Right ventricle myocardium inferior (tissue), 1 donor: ENCODE results near the gene DDX51. TPM values are rescaled to one million over a fixed set of nuclear protein-coding genes. Genes with fewer than 3 reads are reported as not detected.

Source experiments
- ATAC-seq: fragments of 200-7000 bp; cut with Tn5 transposase; one replicate; pipeline ENCODE4 v1.9.1; 2020; ENCODE audit warnings: mild to moderate bottlenecking, moderate library complexity
- DNase-seq: peaks from one replicate; pipeline ENCODE4 v3.0.0; 2021; ENCODE audit errors: missing footprints
- intact Hi-C: fragments of 100-400 bp; cut with DNase I; formaldehyde crosslinking; loops from one replicate; pipeline ENCODE4 v1.11.0; 2022
- total RNA-seq: library from RNA; stranded (reverse); fragmentation: NEBNext Ultra II Directional; extraction: Animal tissue kit (Norgen Biotek cat#: 25700); gene quantifications from one replicate; pipeline ENCODE4 v1.2.1, GENCODE V29; 2021
- donor health status: DM: no; HTN: yes; CAD: no; lungs with severe emphysema.

DDX51 gene
- total RNA-seq, 1 donor from 2014 or later, result 10.4 TPM

DNA sequence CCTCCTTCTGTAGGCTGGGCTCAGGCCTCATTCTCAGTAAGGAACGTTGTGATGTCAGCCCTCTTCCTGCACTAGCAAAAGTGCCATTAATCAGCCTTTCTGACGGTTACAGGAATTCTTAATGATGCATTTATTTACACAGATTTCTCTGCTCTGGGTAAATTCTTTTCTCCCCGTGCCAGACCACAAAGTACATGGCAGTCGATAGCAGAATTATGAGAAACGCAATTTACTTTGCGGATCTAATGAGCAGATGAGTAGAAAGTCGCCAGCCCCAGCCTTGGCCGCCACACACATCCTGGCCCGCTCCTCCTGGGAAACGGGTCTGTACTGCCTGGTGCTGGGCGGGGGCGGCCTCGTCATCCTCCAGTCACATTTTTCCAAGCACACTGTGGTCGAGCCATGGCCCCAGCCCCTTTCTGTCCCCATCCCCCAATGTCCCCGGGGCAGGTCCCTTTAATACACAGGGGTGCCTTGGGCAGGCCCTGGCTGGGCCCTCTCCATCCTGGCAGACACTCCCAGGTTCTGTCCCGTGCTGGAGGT, 26.0 kb upstream of the DDX51 start:
- ATAC-seq (no peak), DNase-seq (no peak)
- intact Hi-C loops, result no loop called here

DNA sequence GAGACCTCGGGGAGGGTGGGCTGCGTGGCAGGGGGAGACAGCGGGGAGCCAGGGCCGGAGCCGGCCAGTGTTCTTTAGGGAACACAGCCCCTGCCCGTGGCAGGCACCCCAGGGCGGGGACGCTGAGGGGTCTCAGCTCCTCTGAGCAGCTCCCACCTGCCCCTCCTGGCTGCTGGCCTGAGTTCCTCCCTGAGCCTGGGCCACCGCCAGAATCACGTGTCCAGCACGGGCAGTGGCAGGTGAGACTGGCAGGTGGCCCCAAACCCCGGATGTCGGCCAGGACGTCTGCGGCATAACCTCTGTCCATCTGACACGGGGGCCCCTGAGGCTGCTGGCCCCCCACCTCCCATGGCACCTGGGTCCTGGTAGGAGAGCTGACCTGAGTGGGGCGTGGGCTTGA, 25.3 kb upstream of the DDX51 start:
- intact Hi-C loops, result no loop called here
- ATAC-seq (no peak), DNase-seq (no peak)

DNA sequence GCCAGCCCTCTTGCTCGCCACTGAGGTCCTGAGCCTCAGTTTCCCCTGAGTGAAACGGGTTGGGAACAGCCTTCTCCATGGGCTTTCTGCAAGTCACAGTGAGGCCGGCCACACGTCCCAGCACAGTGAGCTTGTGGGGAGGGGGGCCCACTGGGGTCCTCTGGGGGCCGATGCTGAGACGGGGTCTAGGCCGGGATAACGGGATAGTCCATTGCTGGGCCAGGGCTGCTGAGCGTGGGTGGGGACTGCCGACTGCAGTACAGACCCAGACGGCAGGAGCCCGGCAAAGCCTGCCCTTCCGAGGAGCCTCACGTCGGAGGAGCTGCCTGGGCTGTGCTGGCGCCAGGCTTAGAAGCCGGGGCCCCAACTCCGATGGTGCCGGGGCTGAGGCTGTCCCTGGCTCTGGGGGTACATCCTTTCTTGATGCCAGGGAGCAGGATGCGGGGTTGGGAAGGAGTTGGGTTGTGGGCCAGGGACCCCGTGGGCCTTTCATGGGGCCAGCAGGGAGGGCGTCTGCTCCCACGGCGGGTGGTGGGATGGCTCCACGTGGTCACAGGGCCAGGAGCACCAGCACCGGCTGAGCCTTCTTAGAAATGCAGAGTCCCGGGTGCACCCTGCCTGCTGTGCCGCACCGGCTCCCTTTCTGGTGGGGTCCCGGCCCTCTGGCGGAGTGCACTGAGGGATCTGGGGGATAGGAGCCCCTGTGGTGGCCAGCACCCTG, 24.4 kb upstream of the DDX51 start:
- intact Hi-C loops, result no loop called here
- ATAC-seq, result no peak
- no peak for DNase-seq

DNA sequence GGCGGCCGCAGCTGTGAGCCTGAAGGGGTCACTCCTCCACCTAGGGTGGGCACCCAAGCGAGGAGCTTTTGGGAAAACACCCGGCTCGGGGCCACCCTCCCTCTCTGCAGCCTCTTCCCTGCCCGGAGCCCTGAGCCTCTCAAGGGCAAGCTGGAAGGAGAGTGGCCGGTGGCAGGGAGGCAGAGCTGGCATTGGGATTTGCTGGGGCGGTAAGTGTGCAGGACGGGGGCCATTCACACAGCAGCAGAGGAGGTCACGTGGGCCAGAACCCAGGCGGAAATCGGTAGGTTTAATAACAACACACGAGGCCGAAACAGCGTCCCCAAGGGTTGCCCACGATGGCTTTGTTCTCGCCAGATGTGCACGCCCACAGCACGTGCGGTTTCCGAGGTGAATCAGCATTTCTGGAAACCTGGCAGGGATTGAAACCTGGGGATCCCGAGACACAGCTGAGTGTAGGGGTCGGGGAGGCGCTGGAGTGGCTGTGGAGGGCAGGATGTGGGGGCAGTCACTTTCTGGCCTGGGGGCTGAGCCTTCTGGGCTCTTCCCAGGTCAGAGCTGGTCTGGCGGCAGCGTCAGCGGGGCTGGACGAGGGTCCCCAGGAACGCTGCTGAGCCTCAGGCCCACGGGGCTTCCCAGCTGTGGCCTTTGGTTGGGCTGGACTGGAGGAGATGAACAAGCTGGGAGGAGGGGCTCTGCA, 23.6 kb upstream of the DDX51 start:
- peak; percentile 60 for DNase-seq
- ATAC-seq, result no peak
- intact Hi-C loops, result no loop called here

DNA sequence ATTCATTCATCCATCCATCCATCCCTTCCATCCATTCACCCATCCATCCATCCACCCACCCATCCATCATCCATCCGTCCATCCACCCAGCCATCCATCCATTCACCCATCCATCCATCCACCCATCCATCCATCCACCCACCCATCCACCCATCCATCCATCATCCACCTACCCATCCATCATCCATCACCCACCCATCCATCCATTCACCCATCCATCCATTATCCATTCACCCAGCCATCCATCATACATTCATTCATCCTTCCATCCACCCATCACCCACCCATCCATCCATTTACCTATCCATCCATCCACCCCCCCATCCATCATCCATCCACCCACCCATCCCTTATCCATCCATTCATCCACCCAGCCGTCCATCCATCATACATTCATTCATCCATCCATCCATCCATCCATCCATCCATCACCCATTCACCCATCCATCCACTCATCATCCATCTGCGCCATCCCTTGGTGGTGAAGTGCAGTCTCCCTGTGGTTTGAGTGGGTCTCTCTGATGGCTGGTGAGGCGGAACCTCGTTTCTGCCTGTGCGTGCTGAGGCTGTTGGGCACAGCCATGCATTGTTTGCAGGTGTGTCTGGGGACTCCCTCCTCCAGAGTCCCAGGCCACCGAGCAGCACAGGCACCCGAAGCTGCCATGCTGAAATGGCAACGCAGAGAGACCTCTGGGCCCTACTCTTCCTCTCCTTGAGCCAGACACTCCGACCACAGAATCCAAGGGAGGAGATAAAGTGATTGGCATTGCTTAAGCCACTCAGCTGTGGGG, 22.9 kb upstream of the DDX51 start:
- DNase-seq (no peak), ATAC-seq (no peak)
- intact Hi-C loops, result no loop called here

DNA sequence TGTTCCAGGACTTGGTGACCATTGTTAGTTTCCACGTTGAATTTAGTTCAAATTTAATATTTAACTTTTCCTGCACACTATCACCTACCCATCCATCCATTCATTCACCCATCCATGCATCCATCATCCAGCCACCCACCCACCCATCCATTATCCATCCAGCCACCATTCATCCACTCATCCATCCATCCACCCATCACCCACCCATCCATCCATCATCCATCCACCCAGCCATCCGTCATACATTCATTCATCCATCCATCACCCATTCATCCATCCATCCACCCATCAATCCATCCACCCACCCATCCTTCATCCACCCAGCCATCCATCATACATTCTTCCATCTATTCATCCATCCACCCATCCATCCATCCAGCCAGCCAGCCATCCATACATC, 22.0 kb upstream of the DDX51 start:
- ATAC-seq (no peak), DNase-seq (no peak)
- intact Hi-C loops, result no loop called here

DNA sequence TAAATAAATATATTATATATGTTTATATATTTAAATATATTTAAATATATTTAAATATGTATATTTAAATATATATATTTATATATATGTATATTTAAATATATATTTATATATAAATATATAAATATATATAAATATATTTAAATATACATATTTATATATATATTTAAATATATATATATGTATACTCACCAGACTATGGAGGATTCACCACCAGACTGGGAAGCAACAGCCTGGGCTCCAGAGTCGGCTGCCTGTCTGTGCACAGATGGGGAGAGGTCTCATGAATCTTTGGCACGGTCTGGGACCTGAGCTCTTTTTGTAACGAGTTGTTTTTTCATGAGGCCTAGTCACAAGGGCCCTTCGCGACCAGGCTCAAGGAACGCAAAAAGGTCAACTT, 21.5 kb upstream of the DDX51 start:
- intact Hi-C loops, result no loop called here
- no peak for DNase-seq

DNA sequence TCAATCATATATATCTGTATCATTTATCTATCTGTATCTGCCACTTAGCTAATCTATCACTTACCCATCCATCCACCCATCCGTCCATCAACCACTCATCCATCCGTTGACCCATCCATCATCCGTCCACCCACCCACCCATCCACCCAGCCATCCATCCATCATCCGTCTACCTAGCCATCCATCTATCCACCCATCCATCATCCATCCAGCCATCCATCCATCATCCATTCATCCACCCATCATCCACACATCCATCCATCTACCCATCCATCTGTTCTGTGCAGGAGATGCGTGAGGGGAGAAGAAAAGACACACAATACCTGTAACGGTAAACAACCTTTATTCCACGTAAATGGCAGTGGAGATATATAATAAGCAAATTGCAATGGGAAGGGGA, 20.3 kb upstream of the DDX51 start:
- intact Hi-C loops, result no loop called here
- no peak for DNase-seq
- ATAC-seq, result no peak

More for the DNA sequence above, 21.5 kb upstream of the DDX51 start:
- ATAC-seq, result no peak

DNA sequence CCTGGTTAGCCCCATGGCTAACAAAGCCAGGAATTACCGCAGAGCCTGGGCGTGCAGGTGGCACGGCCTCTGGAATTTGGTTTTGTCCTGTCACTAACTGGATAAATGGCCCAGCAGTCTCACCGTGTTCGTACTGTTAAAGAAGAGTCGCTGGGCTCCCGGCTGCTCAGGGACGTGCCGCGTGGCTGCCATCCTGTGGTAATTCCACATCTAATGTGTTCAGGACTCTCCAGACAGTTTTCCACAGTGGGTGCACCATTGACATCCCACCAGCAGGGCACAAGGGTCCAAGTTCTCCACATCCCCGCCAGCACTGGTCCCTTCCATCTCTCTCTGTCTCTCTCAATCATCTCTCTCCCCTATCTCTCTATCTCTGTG, 19.8 kb upstream of the DDX51 start:
- intact Hi-C loops, result no loop called here
- DNase-seq, result peak; percentile 61

DNA sequence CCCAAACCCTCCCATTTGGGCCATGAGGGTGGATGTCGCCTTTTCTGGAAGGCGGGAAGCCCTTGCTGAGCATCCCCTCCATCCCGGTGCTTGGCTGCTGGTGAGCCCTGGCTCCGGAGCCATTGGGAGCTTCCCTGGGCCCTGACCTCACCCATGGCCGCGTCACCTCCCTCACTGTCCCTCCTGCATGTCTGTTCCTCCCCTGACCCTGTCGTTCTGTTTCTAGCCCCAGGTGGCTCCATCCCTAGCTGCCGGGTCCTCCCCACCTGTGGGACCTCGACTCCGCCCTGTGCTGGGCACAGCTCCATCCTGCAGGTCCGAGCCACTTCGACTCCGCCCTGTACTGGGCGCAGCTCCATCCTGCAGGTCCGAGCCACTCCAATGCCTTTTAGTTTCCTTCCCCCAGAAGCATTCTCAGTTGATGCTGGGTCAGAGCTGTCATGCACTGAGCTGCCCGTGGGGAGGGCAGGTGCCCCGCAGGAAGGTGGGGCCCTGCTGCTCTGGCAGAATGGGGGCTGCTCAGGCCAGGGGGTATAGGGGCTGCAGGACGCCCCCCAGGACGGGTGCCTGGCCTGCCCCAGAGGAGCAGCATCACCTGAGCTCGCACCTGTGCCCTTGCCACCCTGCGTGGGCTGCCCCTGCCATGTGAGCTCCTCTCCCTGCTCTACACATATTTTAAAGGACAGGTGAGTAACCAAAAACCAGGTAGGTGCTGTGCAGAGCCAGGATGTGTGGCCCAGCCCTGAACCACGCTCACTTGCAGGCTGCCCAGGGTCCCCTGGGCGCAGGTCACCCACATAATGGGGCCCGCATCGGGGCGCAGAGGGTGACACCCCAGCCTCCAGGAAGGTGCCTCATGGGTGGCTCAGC, 19.2 kb upstream of the DDX51 start:
- intact Hi-C loops, result no loop called here
- peak; percentile 15 for ATAC-seq
- DNase-seq, result peak; percentile 64

More for the DNA sequence above, 19.8 kb upstream of the DDX51 start:
- no peak for ATAC-seq

DNA sequence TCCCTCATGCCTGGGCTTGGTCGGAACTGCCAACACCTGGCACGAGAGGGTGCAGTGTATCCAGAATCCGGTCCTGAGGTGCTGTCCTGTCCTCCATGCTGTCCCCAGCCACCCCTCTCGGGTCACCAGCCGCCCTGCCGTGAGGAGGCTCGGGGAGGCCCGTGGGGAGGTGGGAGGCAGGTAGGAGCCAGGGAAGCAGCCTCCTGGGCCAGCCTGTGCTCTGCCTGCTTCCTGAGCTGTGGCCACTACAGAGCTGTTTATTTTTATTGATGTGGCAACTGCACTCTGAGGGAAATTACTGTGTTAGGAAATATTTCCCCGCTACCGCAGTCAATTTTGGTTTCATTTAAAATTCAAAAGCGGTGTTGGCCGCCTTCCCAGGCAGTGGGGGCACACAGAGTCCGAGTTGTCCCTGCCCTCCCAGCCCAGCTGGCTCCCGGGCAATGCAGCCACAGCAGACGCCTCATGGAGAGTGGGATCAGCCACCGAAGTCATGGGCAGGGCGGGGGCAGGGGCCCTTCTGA, 18.5 kb upstream of the DDX51 start:
- DNase-seq (peak; percentile 70), ATAC-seq (peak; percentile 27)
- intact Hi-C loops, result no loop called here

DNA sequence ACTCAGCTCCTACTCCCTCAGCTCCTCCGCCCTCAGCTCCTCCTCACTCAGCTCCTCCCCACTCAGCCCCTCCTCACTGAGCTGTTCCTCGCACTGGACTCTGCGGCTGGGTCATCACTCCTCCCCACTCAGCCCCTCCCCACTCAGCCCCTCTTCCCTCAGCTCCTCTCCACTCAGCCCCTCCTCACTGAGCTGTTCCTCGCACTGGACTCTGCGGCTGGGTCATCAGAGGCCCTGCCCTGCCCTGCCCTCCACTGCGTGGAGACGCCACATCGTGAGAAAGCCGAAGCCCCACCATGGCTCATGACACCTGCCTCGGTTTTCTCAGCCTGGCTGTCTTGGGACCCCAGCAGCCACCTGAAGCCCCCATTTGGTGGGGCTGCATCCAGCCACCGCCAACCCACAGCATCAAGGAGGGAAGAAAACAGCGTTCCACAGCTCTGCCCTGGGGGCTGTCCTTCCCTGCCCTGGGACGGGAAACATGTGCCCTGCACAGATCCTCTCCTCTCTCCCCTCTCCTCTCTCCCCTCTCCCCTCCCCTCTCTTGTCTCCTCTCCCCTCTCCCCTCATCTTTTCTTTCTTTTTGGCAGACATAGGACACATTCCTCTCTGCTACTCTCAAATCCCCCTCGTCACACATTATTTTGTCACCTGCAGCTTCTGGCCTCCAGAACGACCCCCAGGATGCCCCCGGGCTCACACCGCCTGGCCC, 17.8 kb upstream of the DDX51 start:
- DNase-seq, result no peak
- intact Hi-C loops, result no loop called here
- no peak for ATAC-seq

DNA sequence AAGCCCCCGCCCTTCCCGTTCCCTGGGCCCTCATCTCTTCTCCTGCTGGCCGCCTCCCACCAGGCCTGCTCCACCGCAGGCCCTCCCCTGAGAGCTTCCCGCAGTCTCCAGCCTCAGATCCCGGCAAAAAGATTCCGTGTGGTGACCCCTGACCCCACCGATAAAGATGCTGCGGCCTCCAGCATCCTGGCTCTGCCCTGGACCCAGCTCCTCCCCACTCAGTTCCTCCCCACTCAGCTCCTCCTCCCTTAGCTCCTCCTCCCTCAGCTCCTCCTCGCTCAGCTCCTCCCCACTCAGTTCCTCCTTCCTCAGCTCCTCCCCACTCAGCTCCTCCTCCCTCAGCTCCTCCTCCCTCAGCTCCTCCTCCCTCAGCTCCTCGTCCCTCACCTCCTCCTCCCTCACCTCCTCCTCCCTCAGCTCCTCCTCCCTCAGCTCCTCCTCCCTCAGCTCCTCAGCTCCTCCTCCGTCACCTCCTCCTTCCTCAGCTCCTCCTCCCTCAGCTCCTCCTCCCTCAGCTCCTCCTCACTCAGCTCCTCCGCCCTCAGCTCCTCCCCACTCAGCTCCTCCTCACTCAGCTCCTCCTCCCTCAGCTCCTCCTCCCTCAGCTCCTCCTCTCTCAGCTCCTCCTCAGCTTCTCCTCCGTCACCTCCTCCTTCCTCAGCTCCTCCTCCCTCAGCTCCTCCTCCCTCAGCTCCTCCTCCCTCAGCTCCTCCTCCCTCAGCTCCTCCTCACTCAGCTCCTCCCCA, 17.1 kb upstream of the DDX51 start:
- DNase-seq (no peak), ATAC-seq (no peak)
- intact Hi-C loops, result no loop called here

DNA sequence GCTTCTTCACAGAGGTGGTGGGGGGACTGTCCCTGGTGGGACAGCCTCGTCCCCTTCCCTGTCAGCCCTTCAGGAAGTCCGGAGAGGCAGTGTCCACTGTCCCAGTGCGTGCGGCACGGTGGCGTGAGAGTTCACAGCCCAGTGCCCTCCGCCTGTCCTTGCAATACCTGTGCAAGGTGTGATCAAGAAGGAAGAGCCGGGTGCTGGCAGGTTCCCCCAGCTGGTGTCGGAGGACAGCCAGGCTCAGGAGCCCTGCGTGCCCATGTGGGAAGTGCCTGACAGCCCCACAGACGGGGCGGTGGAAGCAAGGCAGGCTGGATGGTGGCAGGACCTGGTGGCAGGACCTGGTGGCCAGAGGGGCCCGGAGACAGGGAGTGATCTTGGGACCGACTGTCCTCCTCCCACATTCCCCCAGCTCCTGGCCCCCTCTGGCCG, 16.5 kb upstream of the DDX51 start:
- intact Hi-C loops, result no loop called here
- no peak for ATAC-seq
- DNase-seq, result no peak

DNA sequence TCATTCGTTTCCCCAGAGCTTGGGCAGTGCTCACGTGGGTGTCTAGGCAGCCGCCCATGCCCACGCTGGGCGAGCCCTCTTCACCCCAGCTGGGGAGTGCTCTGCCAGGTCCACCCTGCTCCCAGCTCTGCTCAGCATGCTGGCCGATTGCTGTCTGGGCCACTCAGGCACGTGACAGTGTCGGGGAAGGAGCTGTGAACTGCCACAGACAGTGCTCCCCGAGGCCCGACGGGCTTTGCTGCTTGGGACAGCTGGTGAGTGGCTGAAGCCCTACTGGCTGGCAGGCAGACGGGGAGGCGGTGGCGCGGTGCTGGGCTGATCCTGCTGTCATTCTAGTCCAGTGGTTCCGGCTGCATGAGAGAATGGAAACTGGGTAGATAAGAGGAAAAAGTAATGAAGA, 15.9 kb upstream of the DDX51 start:
- DNase-seq (peak; percentile 66), ATAC-seq (no peak)
- intact Hi-C loops, result no loop called here

DNA sequence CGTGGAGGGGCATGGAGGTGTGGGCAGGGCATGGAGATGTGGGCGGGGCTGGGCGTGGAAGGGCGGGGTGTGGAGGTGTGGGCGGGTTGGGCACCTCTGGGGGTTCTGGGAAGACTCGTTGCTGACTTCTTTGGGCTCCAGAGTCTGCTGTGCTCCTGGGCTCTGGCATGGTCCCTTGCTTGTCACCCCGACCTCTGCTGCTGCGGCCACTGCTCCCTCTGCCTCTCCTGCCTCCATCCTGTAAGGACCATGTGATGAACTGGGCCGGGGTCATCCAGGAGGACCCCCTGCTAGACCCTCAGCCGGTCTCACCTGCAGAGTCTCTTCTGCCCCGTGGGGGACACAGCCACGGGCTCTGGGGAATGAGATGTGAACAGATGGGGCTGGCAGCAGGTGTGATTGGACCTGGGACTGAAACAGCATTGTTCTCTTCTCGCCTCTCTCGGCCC, 15.5 kb upstream of the DDX51 start:
- DNase-seq, result peak; percentile 47
- ATAC-seq, result no peak
- intact Hi-C loops, result loop anchor here (10.0 kb wide), 1 partner anchor 455 kb away; the partner anchor contains the start of genes LRCOL1 and P2RX2
